SK-N-MC (cell line): ENCODE measurements around the gene TNS2.
"Not testable (repeated sequence)": the region's sequence is repeated elsewhere in the genome, so short reads cannot be mapped to it uniquely, and the experiment has no call there.

ENCODE experiments used
- EZH2 ChIP-seq: fragments of 200-600 bp; sonication (generic); IDR thresholded peaks from one replicate; pipeline ENCODE4 v1.6.1; 2017; ENCODE audit warnings: antibody characterized with exemption
- POLR2AphosphoS5 ChIP-seq: IDR thresholded peaks from 2 replicates; pipeline ENCODE4 v1.6.1; 2012; ENCODE audit warnings: mild to moderate bottlenecking, low read depth, low read length, borderline replicate concordance

DNA sequence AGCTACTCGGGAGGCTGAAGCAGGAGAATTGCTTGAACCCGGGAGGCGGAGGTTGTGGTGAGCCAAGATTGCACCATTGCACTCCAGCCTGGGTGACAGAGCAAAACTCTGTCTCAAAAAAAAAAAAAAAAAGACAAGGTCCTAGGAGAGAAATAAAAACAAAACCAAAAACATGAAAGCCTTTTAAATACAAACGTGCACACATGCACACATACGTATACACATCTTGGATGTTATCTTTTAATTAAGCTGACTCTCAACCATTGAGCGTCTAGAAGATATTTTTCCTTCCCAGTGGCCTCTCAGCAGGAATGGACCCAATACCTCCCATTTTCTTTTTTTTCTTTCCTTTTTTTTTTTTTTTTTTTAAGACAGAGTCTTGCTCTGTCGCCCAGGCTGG, 62.6 kb downstream of the TNS2 start:
- TF ChIP-seq POLR2AphosphoS5, EZH2: not testable (repeated sequence)
